DMS53 treated with DMSO at 0.1 percent for 48 hours (cell line): ENCODE data around the gene FOXD1.
"Not testable (repeated sequence)": the region's sequence is repeated elsewhere in the genome, so short reads cannot be mapped to it uniquely, and the experiment has no call there.

ENCODE experiments used
- DNase-seq: peaks from one replicate; lab custom pipeline; 2025; ENCODE audit not compliant: unreplicated experiment; lab: John Stamatoyannopoulos, UW

Gene FOXD1

GRCh38 chr5:73417303-73418034 lies 31.1 kb downstream of the FOXD1 start:
- no peak for DNase-seq

GRCh38 chr5:73415617-73416016 lies 33.0 kb downstream of the FOXD1 start:
- no peak for DNase-seq

- DNase-seq, result no peak
These were observed 33.4 kb downstream of the FOXD1 start for GRCh38 chr5:73415171-73415570.

- no peak for DNase-seq
These were observed 36.0 kb downstream of the FOXD1 start for GRCh38 chr5:73412597-73412988.

- no peak for DNase-seq
These were observed 36.5 kb downstream of the FOXD1 start for GRCh38 chr5:73411936-73412596.

- not testable (repeated sequence) for DNase-seq
These were observed 38.6 kb downstream of the FOXD1 start for GRCh38 chr5:73409927-73410326.

- DNase-seq, result no peak
These were observed 42.9 kb downstream of the FOXD1 start for GRCh38 chr5:73405691-73406090.

GRCh38 chr5:73399775-73400174 lies 48.8 kb downstream of the FOXD1 start:
- DNase-seq, result no peak
